IPS DF 4.7 (cell line): Measurements from ENCODE around the gene MCRIP1.
A peak's percentile ranks its signal among the peaks of the same experiment; 100 is the strongest.

ENCODE experiments used
- DNase-seq: peaks from one replicate; pipeline ENCODE4 v3.0.0-alpha.2; 2013; ENCODE audit warnings: low spot score; ENCODE audit errors: extremely low read depth

MCRIP1 gene

GRCh38 chr17:81833160-81833920, at the start of gene MCRIP1:
Gene MCRIP1, minus strand, starts transcription at chr17:81833291. Its CDS starts 8,785 bp downstream, at chr17:81824506.
- peak; percentile 51 for DNase-seq

GRCh38 chr17:81879121-81879520, 46.0 kb upstream of the MCRIP1 start:
- no peak for DNase-seq

- DNase-seq, result no peak
Measured at GRCh38 chr17:81878294-81878693, 45.2 kb upstream of the MCRIP1 start.

GRCh38 chr17:81877569-81877968, 44.5 kb upstream of the MCRIP1 start:
- no peak for DNase-seq

- no peak for DNase-seq
Measured at GRCh38 chr17:81871387-81872230, 38.5 kb upstream of the MCRIP1 start.

GRCh38 chr17:81870981-81871386, 37.9 kb upstream of the MCRIP1 start, which contains the start of gene ARHGDIA:
Gene ARHGDIA, minus strand, starts transcription at chr17:81871337. Its CDS starts 1,407 bp downstream, at chr17:81869930.
- DNase-seq, result no peak

GRCh38 chr17:81870131-81870980, 37.3 kb upstream of the MCRIP1 start:
- no peak for DNase-seq

- DNase-seq, result no peak
Measured at GRCh38 chr17:81869221-81870130, 36.4 kb upstream of the MCRIP1 start.

- no peak for DNase-seq
Measured at GRCh38 chr17:81868674-81869220, 35.7 kb upstream of the MCRIP1 start.

GRCh38 chr17:81867991-81868673, 35.0 kb upstream of the MCRIP1 start:
- DNase-seq, result no peak

- DNase-seq, result no peak
Measured at GRCh38 chr17:81867170-81867990, 34.3 kb upstream of the MCRIP1 start.

- DNase-seq, result no peak
Measured at GRCh38 chr17:81866440-81867169, 33.5 kb upstream of the MCRIP1 start.

GRCh38 chr17:81865733-81866439, 32.8 kb upstream of the MCRIP1 start:
- no peak for DNase-seq

GRCh38 chr17:81865358-81865732, 32.3 kb upstream of the MCRIP1 start:
- no peak for DNase-seq

- DNase-seq, result no peak
Measured at GRCh38 chr17:81863833-81864768, 31.0 kb upstream of the MCRIP1 start.

GRCh38 chr17:81863123-81863675, 30.1 kb upstream of the MCRIP1 start:
- no peak for DNase-seq
